HCT116 (cell line): ENCODE measurements around the gene PCLO. TPM values are rescaled to one million over a fixed set of nuclear protein-coding genes. Genes with fewer than 3 reads are reported as not detected.
A peak's percentile ranks its signal among the peaks of the same experiment; 100 is the strongest.

Experiments used
- ATAC-seq: fragments of 200-7000 bp; cut with Tn5 transposase; 2 replicates; pipeline ENCODE4 v1.9.1; 2020; ENCODE audit warnings: mild to moderate bottlenecking, moderate library complexity
- BruUV-seq: library from RNA; stranded (reverse); fragments of 400-500 nt; replicated peaks from 2 replicates; lab custom pipeline; 2021; lab: Mats Ljungman, UMichigan
- CTCF ChIA-PET: fragments of 300-600 bp; sonication (Branson Sonifier 250); formaldehyde crosslinking; loops from one replicate; lab custom pipeline; 2021; ENCODE audit warnings: antibody characterized with exemption; lab: Charles Lee
- POLR2A ChIA-PET: fragments of 300-600, 350-600 bp; sonication (Branson Sonifier 250); formaldehyde crosslinking; loops from one replicate; lab custom pipeline; 2021; ENCODE audit warnings: antibody characterized with exemption; lab: Charles Lee
- RAD21 ChIA-PET, 2 experiments: fragments of 300-600 bp; sonication (Branson Sonifier 250); formaldehyde crosslinking; loops; one replicate each; lab custom pipeline; 2023; ENCODE audit warnings: low total read pairs in 2 of 2; ENCODE audit not compliant: uncharacterized antibody in 2 of 2, unreplicated experiment in 2 of 2, low non-redundant PET in 1 of 2; lab: Charles Lee
- DNase-seq: peaks from one replicate; pipeline ENCODE4 v3.0.0-alpha.2; 2010; ENCODE audit warnings: low read depth, low spot score
- H2AFZ ChIP-seq: fragments of 200-600 bp; shearing (Covaris generic), sonication (generic); 2 replicates; pipeline ENCODE4 v1.6.1; 2017; ENCODE audit warnings: low read depth, mixed run types, mixed read lengths, antibody characterized with exemption, low read length; ENCODE audit not compliant: poor library complexity, severe bottlenecking
- H3K27ac ChIP-seq: 2 replicates; pipeline ENCODE4 v1.5.1; 2012; ENCODE audit warnings: low read depth, low read length
- H3K27me3 ChIP-seq: fragments of 200-600 bp; sonication (generic); 2 replicates; pipeline ENCODE4 v1.6.1; 2016; ENCODE audit warnings: mixed run types, low read length, mixed read lengths; ENCODE audit not compliant: insufficient read depth
- H3K36me3 ChIP-seq, 2 experiments: fragments of 200-500 bp in 1 of 2; fragments of 200-600 bp in 1 of 2; sonication (Bioruptor generic) in 1 of 2; sonication (generic) in 1 of 2; 2 replicates each; pipeline versions ENCODE4 v1.5.1 to v1.6.1; 2014 to 2016; ENCODE audit warnings: low read length in 2 of 2, inconsistent platforms in 1 of 2, mixed read lengths in 1 of 2, mixed run types in 1 of 2; ENCODE audit not compliant: insufficient read depth in 2 of 2, control insufficient read depth in 1 of 2
- H3K4me1 ChIP-seq, 2 experiments: fragments of 200-600 bp in 1 of 2; sonication (generic) in 1 of 2; 2 replicates each; pipeline versions ENCODE4 v1.5.1 to v1.6.1; 2012 to 2017; ENCODE audit warnings: low read length in 2 of 2, inconsistent platforms in 1 of 2, mild to moderate bottlenecking in 1 of 2, mixed read lengths in 1 of 2, mixed run types in 1 of 2, moderate library complexity in 1 of 2; ENCODE audit not compliant: insufficient read depth in 2 of 2, control insufficient read depth in 1 of 2
- H3K4me2 ChIP-seq: fragments of 200-600 bp; sonication (generic); 2 replicates; pipeline ENCODE4 v1.6.1; 2017; ENCODE audit warnings: mixed run types, low read length, mixed read lengths
- H3K4me3 ChIP-seq, 2 experiments: fragments of 200-600 bp in 1 of 2; sonication (generic) in 1 of 2; replicated peaks in 1 of 2; 2 replicates each; pipeline ENCODE4 v1.5.1; 2011 to 2016; ENCODE audit warnings: low read length in 2 of 2, control low read depth in 1 of 2, low read depth in 1 of 2, mild to moderate bottlenecking in 1 of 2, mixed read lengths in 1 of 2, mixed run types in 1 of 2
- H3K79me2 ChIP-seq: fragments of 200-600 bp; sonication (generic); 2 replicates; pipeline ENCODE4 v1.6.1; 2017; ENCODE audit warnings: mild to moderate bottlenecking, mixed run types, low read length, moderate library complexity, mixed read lengths; ENCODE audit not compliant: insufficient read depth
- H3K9ac ChIP-seq: fragments of 200-600 bp; sonication (generic); 2 replicates; pipeline ENCODE4 v1.6.1; 2016; ENCODE audit warnings: low read length, mixed read lengths
- H3K9me2 ChIP-seq: fragments of 200-600 bp; sonication (generic), shearing (Covaris generic); 2 replicates; pipeline ENCODE4 v1.6.1; 2017; ENCODE audit warnings: mixed run types, mild to moderate bottlenecking, moderate library complexity; ENCODE audit not compliant: insufficient read depth
- H3K9me3 ChIP-seq, 2 experiments: fragments of 200-500 bp in 1 of 2; fragments of 200-600 bp in 1 of 2; sonication (Bioruptor generic) in 1 of 2; sonication (generic) in 1 of 2; 2 replicates each; pipeline ENCODE4 v1.6.1; 2014 to 2017; ENCODE audit warnings: low read length in 2 of 2, mixed read lengths in 2 of 2, inconsistent platforms in 1 of 2, low read depth in 1 of 2, mild to moderate bottlenecking in 1 of 2, mixed run types in 1 of 2, moderate library complexity in 1 of 2; ENCODE audit not compliant: control insufficient read depth in 1 of 2, insufficient read depth in 1 of 2
- H4K20me1 ChIP-seq: fragments of 200-600 bp; sonication (generic), shearing (Covaris generic); 2 replicates; pipeline ENCODE4 v1.6.1; 2017; ENCODE audit warnings: mixed run types, mild to moderate bottlenecking, moderate library complexity; ENCODE audit not compliant: insufficient read depth
- CEBPB ChIP-seq: IDR thresholded peaks from 2 replicates; pipeline ENCODE4 v1.6.1; 2012; ENCODE audit warnings: low read depth
- CTCF ChIP-seq, 3 experiments: fragments of 200-600 bp in 1 of 3; sonication (generic) in 1 of 3; IDR thresholded peaks in 2 of 3; conservative IDR thresholded peaks in 1 of 3; 2 replicates each; pipeline ENCODE4 v1.5.1; 2012 to 2017; ENCODE audit warnings: low read depth in 2 of 3, low read length in 2 of 3, antibody characterized with exemption in 1 of 3, borderline replicate concordance in 1 of 3, control low read depth in 1 of 3, mild to moderate bottlenecking in 1 of 3, mixed read lengths in 1 of 3, mixed run types in 1 of 3, moderate library complexity in 1 of 3; ENCODE audit not compliant: insufficient read depth in 1 of 3
- EZH2 ChIP-seq: fragments of 200-600 bp; sonication (generic); IDR thresholded peaks from 2 replicates; pipeline ENCODE4 v1.6.1; 2017; ENCODE audit warnings: antibody characterized with exemption, mixed run types
- EZH2phosphoT487 ChIP-seq: fragments of 200-600 bp; IDR thresholded peaks from 2 replicates; pipeline ENCODE4 v1.6.1; 2018; ENCODE audit warnings: antibody characterized with exemption, borderline replicate concordance
- FOSL1 ChIP-seq: IDR thresholded peaks from 2 replicates; pipeline ENCODE4 v1.6.1; 2012; ENCODE audit warnings: low read depth
- JUND ChIP-seq: IDR thresholded peaks from 2 replicates; pipeline ENCODE4 v1.6.1; 2012
- SIN3A ChIP-seq: IDR thresholded peaks from 2 replicates; pipeline ENCODE4 v1.6.1; 2012; ENCODE audit warnings: low read depth
- YY1 ChIP-seq: IDR thresholded peaks from 2 replicates; pipeline ENCODE4 v1.6.1; 2011; ENCODE audit warnings: low read length, low read depth, moderate library complexity, mild to moderate bottlenecking; ENCODE audit not compliant: insufficient replicate concordance; ENCODE audit errors: extremely low read depth
- ZFX ChIP-seq: fragments of 450-650 bp; IDR thresholded peaks from 2 replicates; pipeline ENCODE4 v1.6.1; 2017
- intact Hi-C: fragments of 100-400 bp; cut with micrococcal nuclease; formaldehyde crosslinking; loops from 2 replicates; pipeline ENCODE4 v1.10.0; 2022
- total RNA-seq: library from RNA; stranded (reverse); gene quantifications from one replicate; pipeline ENCODE4 v1.2.1, GENCODE V29; 2021; ENCODE audit not compliant: unreplicated experiment
- TF ChIP-seq, protein P1 (sequence below): IDR thresholded peaks from 2 replicates; pipeline ENCODE4 v1.6.1; 2012; ENCODE audit warnings: low read depth

PCLO gene
- total RNA-seq, 1 experiment from 2014 or later: 2.4 TPM

DNA sequence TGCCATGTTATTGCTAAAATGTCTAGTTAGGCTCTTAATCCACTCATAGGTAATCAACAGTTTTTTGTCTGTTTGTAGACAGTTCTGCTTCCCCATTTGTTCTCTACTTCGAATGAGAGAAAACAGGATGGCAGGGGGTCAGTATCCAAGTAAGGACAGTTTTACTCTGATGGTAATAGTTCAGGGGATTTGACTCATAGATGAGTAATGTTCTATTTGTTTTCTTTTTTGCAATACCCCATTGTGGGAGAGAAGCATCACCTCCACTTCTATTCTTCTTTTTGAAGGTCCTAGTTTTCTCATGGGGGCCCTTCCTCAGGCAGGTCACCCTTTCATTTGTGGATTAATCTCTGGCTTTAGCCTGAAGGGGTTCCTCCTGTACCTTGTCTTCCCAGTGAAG, 13.9 kb downstream of the PCLO start:
- no peak for TF ChIP-seq YY1
- TF ChIP-seq ZFX: no peak
- TF ChIP-seq CTCF (IDR thresholded peaks at IDR 0.05 in 2 of 3, conservative IDR thresholded peaks at IDR 0.05 in 1 of 3; ENCODE audit: borderline replicate concordance in 1 of 3, insufficient read depth in 1 of 3, low read depth in 2 of 3, low read length in 2 of 3): no peak
- TF ChIP-seq FOSL1: peak; percentile 38; the same call in 1 of the 2 replicates
- TF ChIP-seq EZH2phosphoT487: no peak
- TF ChIP-seq, protein P1, sequence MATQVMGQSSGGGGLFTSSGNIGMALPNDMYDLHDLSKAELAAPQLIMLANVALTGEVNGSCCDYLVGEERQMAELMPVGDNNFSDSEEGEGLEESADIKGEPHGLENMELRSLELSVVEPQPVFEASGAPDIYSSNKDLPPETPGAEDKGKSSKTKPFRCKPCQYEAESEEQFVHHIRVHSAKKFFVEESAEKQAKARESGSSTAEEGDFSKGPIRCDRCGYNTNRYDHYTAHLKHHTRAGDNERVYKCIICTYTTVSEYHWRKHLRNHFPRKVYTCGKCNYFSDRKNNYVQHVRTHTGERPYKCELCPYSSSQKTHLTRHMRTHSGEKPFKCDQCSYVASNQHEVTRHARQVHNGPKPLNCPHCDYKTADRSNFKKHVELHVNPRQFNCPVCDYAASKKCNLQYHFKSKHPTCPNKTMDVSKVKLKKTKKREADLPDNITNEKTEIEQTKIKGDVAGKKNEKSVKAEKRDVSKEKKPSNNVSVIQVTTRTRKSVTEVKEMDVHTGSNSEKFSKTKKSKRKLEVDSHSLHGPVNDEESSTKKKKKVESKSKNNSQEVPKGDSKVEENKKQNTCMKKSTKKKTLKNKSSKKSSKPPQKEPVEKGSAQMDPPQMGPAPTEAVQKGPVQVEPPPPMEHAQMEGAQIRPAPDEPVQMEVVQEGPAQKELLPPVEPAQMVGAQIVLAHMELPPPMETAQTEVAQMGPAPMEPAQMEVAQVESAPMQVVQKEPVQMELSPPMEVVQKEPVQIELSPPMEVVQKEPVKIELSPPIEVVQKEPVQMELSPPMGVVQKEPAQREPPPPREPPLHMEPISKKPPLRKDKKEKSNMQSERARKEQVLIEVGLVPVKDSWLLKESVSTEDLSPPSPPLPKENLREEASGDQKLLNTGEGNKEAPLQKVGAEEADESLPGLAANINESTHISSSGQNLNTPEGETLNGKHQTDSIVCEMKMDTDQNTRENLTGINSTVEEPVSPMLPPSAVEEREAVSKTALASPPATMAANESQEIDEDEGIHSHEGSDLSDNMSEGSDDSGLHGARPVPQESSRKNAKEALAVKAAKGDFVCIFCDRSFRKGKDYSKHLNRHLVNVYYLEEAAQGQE: no peak
- TF ChIP-seq SIN3A: no peak
- no peak for TF ChIP-seq EZH2
- TF ChIP-seq JUND: peak; percentile 28; the same call in 1 of the 2 replicates
- peak; percentile 41; the same call in 1 of the 2 replicates for TF ChIP-seq CEBPB
- Histone ChIP-seq H3K9me2 (no peaks in the 10 kb centered on the region), H3K9ac (no peak overlapping the region), H3K4me2 (peak overlapping the region; percentile 30), H3K79me2 (no peaks in the 10 kb centered on the region), H4K20me1 (no peaks in the 10 kb centered on the region), H3K4me1 (peaks cover 0 to 20% of the 10 kb centered on the region in 2 experiments; a peak in 2 of 4 replicates), H3K36me3 (no peaks in the 10 kb centered on the region), H3K27ac (no peak overlapping the region), H3K27me3 (no peaks in the 10 kb centered on the region), H3K4me3 (no peak overlapping the region), H3K9me3 (no peaks in the 10 kb centered on the region), H2AFZ (no peak overlapping the region)
- ChIA-PET POLR2A (no interaction called here), RAD21 (no interaction called here), CTCF (no interaction called here)
- no TSS peak for BruUV-seq
- DNase-seq: no peak
- ATAC-seq: peak; percentile 46
- intact Hi-C loops: no loop called here
